ENCODE results near the gene ARID4A.

Gene ARID4A

GRCh38 chr14:58395812-58396788 lies 97.7 kb downstream of the ARID4A start, which contains the start of gene TOMM20L:
Gene TOMM20L (plus strand): TSS chr14:58395930. CDS start chr14:58395958, 28 bp downstream.
- H3K4me3 ChIP-seq (ENCODE audit: low read length), result peak within 1 kb of the TSS; percentile 39
- peak; percentile 80 for DNase-seq (ENCODE audit: low read depth)
- no peak for TF ChIP-seq CTCF (IDR thresholded peaks at IDR 0.05; ENCODE audit: insufficient read depth, low read depth, low read length, missing control alignments)

- no peak for DNase-seq (ENCODE audit: low read depth)
- no peak overlapping the region for H3K4me3 ChIP-seq (ENCODE audit: low read length)
- no peak for TF ChIP-seq CTCF (IDR thresholded peaks at IDR 0.05; ENCODE audit: insufficient read depth, low read depth, low read length, missing control alignments)
These were observed 98.8 kb downstream of the ARID4A start for GRCh38 chr14:58397156-58397555.

- no peak for TF ChIP-seq CTCF (IDR thresholded peaks at IDR 0.05; ENCODE audit: insufficient read depth, low read depth, low read length, missing control alignments)
- no peak overlapping the region for H3K4me3 ChIP-seq (ENCODE audit: low read length)
- no peak for DNase-seq (ENCODE audit: low read depth)
These were observed 100.1 kb downstream of the ARID4A start for GRCh38 chr14:58398495-58398894.

GRCh38 chr14:58398895-58399294 lies 100.5 kb downstream of the ARID4A start:
- no peak for TF ChIP-seq CTCF (IDR thresholded peaks at IDR 0.05; ENCODE audit: insufficient read depth, low read depth, low read length, missing control alignments)
- no peak overlapping the region for H3K4me3 ChIP-seq (ENCODE audit: low read length)
- no peak for DNase-seq (ENCODE audit: low read depth)

- no peak overlapping the region for H3K4me3 ChIP-seq (ENCODE audit: low read length)
- peak; percentile 13 for DNase-seq (ENCODE audit: low read depth)
- TF ChIP-seq CTCF (IDR thresholded peaks at IDR 0.05; ENCODE audit: insufficient read depth, low read depth, low read length, missing control alignments), result peak; percentile 25
These were observed 103.2 kb downstream of the ARID4A start for GRCh38 chr14:58401587-58401986.

GRCh38 chr14:58408681-58409215 lies 110.4 kb downstream of the ARID4A start:
- DNase-seq (ENCODE audit: low read depth), result no peak
- no peak overlapping the region for H3K4me3 ChIP-seq (ENCODE audit: low read length)
- no peak for TF ChIP-seq CTCF (IDR thresholded peaks at IDR 0.05; ENCODE audit: insufficient read depth, low read depth, low read length, missing control alignments)

Data from epithelial cell of esophagus (primary cell).